HEK293 (cell line): ENCODE results near the gene THBS2.

Source experiments
- CTCF ChIA-PET: fragments of 350-600 bp; formaldehyde crosslinking; extraction: SDS; loops from one replicate; lab custom pipeline; 2021; ENCODE audit warnings: antibody characterized with exemption; lab: Yijun Ruan, JAX
- POLR2A ChIA-PET: fragments of 300-600 bp; formaldehyde crosslinking; extraction: SDS; loops from one replicate; lab custom pipeline; 2020; ENCODE audit warnings: antibody characterized with exemption, inconsistent platforms; lab: Yijun Ruan, JAX
- H3K27ac ChIP-seq: fragments of 200-500 bp; sonication (Bioruptor generic); 2 replicates; pipeline ENCODE4 v1.5.1; 2014; ENCODE audit warnings: low read depth, low read length, control low read depth, inconsistent platforms; ENCODE audit errors: extremely low read depth
- H3K36me3 ChIP-seq, 2 experiments: fragments of 200-500 bp in 1 of 2; sonication (Bioruptor generic) in 1 of 2; 1 replicate in 1 of 2; 2 replicates in 1 of 2; pipeline ENCODE4 v1.5.1; 2014 to 2017; ENCODE audit warnings: inconsistent platforms in 2 of 2, low read length in 2 of 2; ENCODE audit not compliant: control insufficient read depth in 2 of 2, insufficient read depth in 1 of 2
- H3K4me1 ChIP-seq: fragments of 200-500 bp; sonication (Bioruptor generic); 2 replicates; pipeline ENCODE4 v1.5.1; 2014; ENCODE audit warnings: mild to moderate bottlenecking, low read length, inconsistent platforms; ENCODE audit not compliant: control insufficient read depth, insufficient read depth
- H3K4me3 ChIP-seq: 2 replicates; pipeline ENCODE4 v1.5.1; 2011; ENCODE audit warnings: low read depth, mild to moderate bottlenecking, control low read depth, low read length, moderate library complexity
- H3K9me3 ChIP-seq: fragments of 200-500 bp; sonication (Bioruptor generic); 2 replicates; pipeline ENCODE4 v1.5.1; 2014; ENCODE audit warnings: low read depth, low read length, inconsistent platforms; ENCODE audit not compliant: control insufficient read depth, insufficient read depth
- FEZF1 ChIP-seq: fragments of 450-650 bp; formaldehyde crosslinking; IDR thresholded peaks from 2 replicates; pipeline ENCODE4 v1.5.1; 2016; ENCODE audit warnings: missing biosample characterization, missing genetic modification characterization
- MEIS1 ChIP-seq: sonication (generic); formaldehyde crosslinking; IDR thresholded peaks from 2 replicates; pipeline ENCODE4 v1.8.1; 2022; ENCODE audit warnings: missing genetic modification reagents, mild to moderate bottlenecking, borderline replicate concordance
- PRDM6 ChIP-seq: fragments of 450-650 bp; formaldehyde crosslinking; IDR thresholded peaks from 2 replicates; pipeline ENCODE4 v1.5.1; 2017; ENCODE audit warnings: missing biosample characterization, missing genetic modification characterization
- ZBTB20 ChIP-seq: fragments of 450-650 bp; formaldehyde crosslinking; IDR thresholded peaks from 2 replicates; pipeline ENCODE4 v1.5.1; 2016; ENCODE audit warnings: missing biosample characterization, missing genetic modification characterization
- ZFP3 ChIP-seq: fragments of 450-650 bp; formaldehyde crosslinking; IDR thresholded peaks from 2 replicates; pipeline ENCODE4 v1.5.1; 2016; ENCODE audit warnings: low read depth, missing biosample characterization, missing genetic modification characterization
- ZNF146 ChIP-seq: fragments of 450-650 bp; formaldehyde crosslinking; IDR thresholded peaks from 2 replicates; pipeline ENCODE4 v1.5.1; 2016; ENCODE audit warnings: missing biosample characterization, missing genetic modification characterization
- ZNF16 ChIP-seq: fragments of 450-650 bp; formaldehyde crosslinking; IDR thresholded peaks from 2 replicates; pipeline ENCODE4 v1.5.1; 2016; ENCODE audit warnings: low read depth, missing biosample characterization, missing genetic modification characterization
- ZNF18 ChIP-seq: fragments of 450-650 bp; formaldehyde crosslinking; IDR thresholded peaks from 2 replicates; pipeline ENCODE4 v1.5.1; 2016; ENCODE audit warnings: missing biosample characterization, missing genetic modification characterization
- ZNF449 ChIP-seq: fragments of 450-650 bp; formaldehyde crosslinking; IDR thresholded peaks from 2 replicates; pipeline ENCODE4 v1.5.1; 2017; ENCODE audit warnings: missing biosample characterization, mild to moderate bottlenecking, missing genetic modification characterization, moderate library complexity
- ZNF488 ChIP-seq: fragments of 450-650 bp; formaldehyde crosslinking; IDR thresholded peaks from 2 replicates; pipeline ENCODE4 v1.5.1; 2016; ENCODE audit warnings: missing biosample characterization, missing genetic modification characterization
- ZNF518A ChIP-seq: fragments of 450-650 bp; formaldehyde crosslinking; conservative IDR thresholded peaks from 2 replicates; pipeline ENCODE4 v1.5.1; 2016; ENCODE audit warnings: low read depth, missing biosample characterization, missing genetic modification characterization
- ZNF530 ChIP-seq: fragments of 450-650 bp; formaldehyde crosslinking; IDR thresholded peaks from 2 replicates; pipeline ENCODE4 v1.5.1; 2016; ENCODE audit warnings: low read depth, missing biosample characterization, missing genetic modification characterization
- ZNF610 ChIP-seq: fragments of 450-650 bp; formaldehyde crosslinking; IDR thresholded peaks from 2 replicates; pipeline ENCODE4 v1.5.1; 2016; ENCODE audit warnings: missing biosample characterization, missing genetic modification characterization, borderline replicate concordance
- ZNF830 ChIP-seq: fragments of 450-650 bp; IDR thresholded peaks from 2 replicates; pipeline ENCODE4 v1.5.0; 2018; ENCODE audit warnings: missing biosample characterization, missing genetic modification characterization, low read depth, mild to moderate bottlenecking, moderate library complexity

The THBS2 gene

GRCh38 chr6:169213814-169214520 is 39.7 kb downstream of the THBS2 start:
- Histone ChIP-seq H3K9me3 (no peaks in the 10 kb centered on the region), H3K4me1 (no peaks in the 10 kb centered on the region), H3K36me3 (no peaks in the 10 kb centered on the region), H3K27ac (no peak overlapping the region), H3K4me3 (no peak overlapping the region)
- no peak for TF ChIP-seq ZNF610 (tag by site-specific recombination)
- TF ChIP-seq MEIS1 (CRISPR knock-in tag): no peak
- TF ChIP-seq ZNF830 (tag by site-specific recombination): no peak
- TF ChIP-seq ZNF146 (tag by site-specific recombination): no peak
- TF ChIP-seq ZFP3: no peak
- no peak for TF ChIP-seq ZNF488 (tag by site-specific recombination)
- no peak for TF ChIP-seq ZNF449 (tag by site-specific recombination)
- no peak for TF ChIP-seq FEZF1 (tag by site-specific recombination)
- no peak for TF ChIP-seq ZNF18 (tag by site-specific recombination)
- TF ChIP-seq PRDM6 (tag by site-specific recombination): no peak
- no peak for TF ChIP-seq ZNF16 (tag by site-specific recombination)
- no peak for TF ChIP-seq ZBTB20
- TF ChIP-seq ZNF530 (tag by site-specific recombination): no peak
- no peak for TF ChIP-seq ZNF518A
- CTCF ChIA-PET: interaction anchor here (0.5 to 1.1 kb wide), 2 partner anchors 68 to 117 kb away, joined by 3 read pairs; no protein-coding TSS in a partner anchor
- POLR2A ChIA-PET: interaction anchor here (0.6 to 0.8 kb wide), 2 partner anchors 144 to 336 kb away, joined by 3 read pairs; no protein-coding TSS in a partner anchor
